ENCODE data around the gene LRRC3.

LRRC3 gene

DNA sequence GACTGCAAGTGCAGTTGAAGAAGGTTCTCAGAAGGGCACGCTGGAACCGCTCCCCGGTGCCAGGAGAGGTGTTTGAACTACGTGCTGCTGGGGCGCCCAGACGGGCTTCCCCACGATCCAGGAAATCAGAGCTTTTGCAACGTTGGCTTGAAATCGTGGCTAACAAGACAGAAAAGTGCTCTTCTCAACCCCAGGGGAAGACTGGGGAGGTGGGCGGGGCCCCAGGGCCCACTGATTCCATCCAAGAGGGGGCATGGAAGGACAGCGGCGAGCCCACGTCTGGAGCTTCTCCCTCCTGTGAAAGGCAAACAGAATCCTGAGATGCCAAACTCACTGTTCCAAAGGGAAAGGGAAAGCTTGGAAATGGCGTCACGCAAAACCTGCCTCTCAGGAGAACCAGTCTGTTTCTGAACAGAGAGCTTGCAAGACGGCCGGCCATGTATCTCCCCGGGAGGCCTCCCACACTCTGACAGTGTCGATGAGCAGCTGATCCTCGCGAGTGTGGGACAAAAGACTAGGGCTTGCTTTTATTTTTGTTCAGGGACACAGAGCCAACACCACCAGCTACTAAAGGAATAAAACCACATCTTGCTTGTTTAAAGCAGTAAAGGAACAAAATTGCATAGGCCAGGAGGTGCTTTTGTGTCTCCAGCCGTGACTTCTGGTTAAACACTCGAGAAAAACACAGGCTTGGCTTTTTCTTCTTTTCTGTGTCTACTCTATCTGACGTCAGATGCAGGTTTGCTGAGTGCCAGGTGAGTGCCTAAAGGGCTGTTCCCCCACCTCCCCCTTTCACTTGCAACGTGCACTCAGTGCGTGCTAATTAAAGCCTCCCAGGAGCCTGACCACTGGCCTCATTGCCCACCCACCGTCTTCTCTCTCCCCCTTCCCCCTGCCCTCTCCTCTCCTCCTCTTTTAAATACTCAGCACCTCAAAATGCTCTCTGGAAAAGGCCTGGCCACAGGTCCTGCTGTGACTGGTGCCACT lies 41.5 kb downstream of the LRRC3 start:
- Histone ChIP-seq H3K4me2 (ENCODE audit: low read length) (no peak overlapping the region), H3K79me2 (ENCODE audit: low read length) (no peaks in the 10 kb centered on the region), H3K9ac (ENCODE audit: low read length) (no peak overlapping the region), H3K9me3 (ENCODE audit: insufficient read depth, low read length) (no peaks in the 10 kb centered on the region), H3K27me3 (ENCODE audit: low read depth, low read length) (peaks cover 3% of the 10 kb centered on the region; the same call in 1 of the 2 replicates), H3K4me1 (ENCODE audit: low read length) (no peaks in the 10 kb centered on the region), H3K36me3 (replicated peaks; ENCODE audit: low read depth, low read length) (no peaks in the 10 kb centered on the region), H3K27ac (ENCODE audit: low read length) (no peak overlapping the region), H3K4me3 (ENCODE audit: low read length) (no peak overlapping the region), H4K20me1 (ENCODE audit: insufficient read depth, low read length) (no peaks in the 10 kb centered on the region), H2AFZ (ENCODE audit: low read depth, low read length) (no peak overlapping the region)
- no peak for TF ChIP-seq EZH2phosphoT487 (IDR thresholded peaks at IDR 0.05; ENCODE audit: low read depth)
- TF ChIP-seq, protein P1, sequence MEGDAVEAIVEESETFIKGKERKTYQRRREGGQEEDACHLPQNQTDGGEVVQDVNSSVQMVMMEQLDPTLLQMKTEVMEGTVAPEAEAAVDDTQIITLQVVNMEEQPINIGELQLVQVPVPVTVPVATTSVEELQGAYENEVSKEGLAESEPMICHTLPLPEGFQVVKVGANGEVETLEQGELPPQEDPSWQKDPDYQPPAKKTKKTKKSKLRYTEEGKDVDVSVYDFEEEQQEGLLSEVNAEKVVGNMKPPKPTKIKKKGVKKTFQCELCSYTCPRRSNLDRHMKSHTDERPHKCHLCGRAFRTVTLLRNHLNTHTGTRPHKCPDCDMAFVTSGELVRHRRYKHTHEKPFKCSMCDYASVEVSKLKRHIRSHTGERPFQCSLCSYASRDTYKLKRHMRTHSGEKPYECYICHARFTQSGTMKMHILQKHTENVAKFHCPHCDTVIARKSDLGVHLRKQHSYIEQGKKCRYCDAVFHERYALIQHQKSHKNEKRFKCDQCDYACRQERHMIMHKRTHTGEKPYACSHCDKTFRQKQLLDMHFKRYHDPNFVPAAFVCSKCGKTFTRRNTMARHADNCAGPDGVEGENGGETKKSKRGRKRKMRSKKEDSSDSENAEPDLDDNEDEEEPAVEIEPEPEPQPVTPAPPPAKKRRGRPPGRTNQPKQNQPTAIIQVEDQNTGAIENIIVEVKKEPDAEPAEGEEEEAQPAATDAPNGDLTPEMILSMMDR (IDR thresholded peaks at IDR 0.05; ENCODE audit: low read depth, low read length), result no peak

DNA sequence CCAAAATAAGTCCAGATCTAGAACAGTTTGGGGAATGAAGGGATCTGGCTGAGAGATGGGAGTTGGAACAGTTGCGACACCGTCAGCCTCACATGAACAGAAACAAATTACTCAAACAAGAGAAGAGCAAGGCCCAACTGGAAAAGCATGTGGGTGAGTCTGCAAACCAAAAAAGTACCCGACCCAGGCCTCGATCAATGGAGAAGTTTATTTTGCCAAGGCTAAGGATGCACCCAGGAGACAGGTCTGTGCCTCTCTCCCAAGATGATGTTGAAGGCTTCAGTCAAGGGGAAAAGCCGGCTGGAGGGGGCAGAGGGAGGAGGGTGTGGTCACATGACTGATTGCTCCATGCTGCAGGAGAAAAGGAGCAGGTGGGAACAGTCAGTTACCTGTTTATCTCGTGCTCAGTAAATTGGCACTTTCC lies 42.4 kb downstream of the LRRC3 start:
- no peaks in the 10 kb centered on the region for H4K20me1 ChIP-seq (ENCODE audit: insufficient read depth, low read length)
- H3K79me2 ChIP-seq (ENCODE audit: low read length), result no peaks in the 10 kb centered on the region
- H3K9me3 ChIP-seq (ENCODE audit: insufficient read depth, low read length), result no peaks in the 10 kb centered on the region
- H2AFZ ChIP-seq (ENCODE audit: low read depth, low read length), result no peak overlapping the region
- TF ChIP-seq EZH2phosphoT487 (IDR thresholded peaks at IDR 0.05; ENCODE audit: low read depth), result no peak
- TF ChIP-seq, protein P1 (IDR thresholded peaks at IDR 0.05; ENCODE audit: low read depth, low read length), result no peak
- H3K4me3 ChIP-seq (ENCODE audit: low read length), result no peak overlapping the region
- no peaks in the 10 kb centered on the region for H3K4me1 ChIP-seq (ENCODE audit: low read length)
- H3K27me3 ChIP-seq (ENCODE audit: low read depth, low read length), result peaks cover 3% of the 10 kb centered on the region; the same call in 1 of the 2 replicates
- no peak overlapping the region for H3K4me2 ChIP-seq (ENCODE audit: low read length)
- no peak overlapping the region for H3K27ac ChIP-seq (ENCODE audit: low read length)
- H3K9ac ChIP-seq (ENCODE audit: low read length), result no peak overlapping the region
- H3K36me3 ChIP-seq (replicated peaks; ENCODE audit: low read depth, low read length), result no peaks in the 10 kb centered on the region

DNA sequence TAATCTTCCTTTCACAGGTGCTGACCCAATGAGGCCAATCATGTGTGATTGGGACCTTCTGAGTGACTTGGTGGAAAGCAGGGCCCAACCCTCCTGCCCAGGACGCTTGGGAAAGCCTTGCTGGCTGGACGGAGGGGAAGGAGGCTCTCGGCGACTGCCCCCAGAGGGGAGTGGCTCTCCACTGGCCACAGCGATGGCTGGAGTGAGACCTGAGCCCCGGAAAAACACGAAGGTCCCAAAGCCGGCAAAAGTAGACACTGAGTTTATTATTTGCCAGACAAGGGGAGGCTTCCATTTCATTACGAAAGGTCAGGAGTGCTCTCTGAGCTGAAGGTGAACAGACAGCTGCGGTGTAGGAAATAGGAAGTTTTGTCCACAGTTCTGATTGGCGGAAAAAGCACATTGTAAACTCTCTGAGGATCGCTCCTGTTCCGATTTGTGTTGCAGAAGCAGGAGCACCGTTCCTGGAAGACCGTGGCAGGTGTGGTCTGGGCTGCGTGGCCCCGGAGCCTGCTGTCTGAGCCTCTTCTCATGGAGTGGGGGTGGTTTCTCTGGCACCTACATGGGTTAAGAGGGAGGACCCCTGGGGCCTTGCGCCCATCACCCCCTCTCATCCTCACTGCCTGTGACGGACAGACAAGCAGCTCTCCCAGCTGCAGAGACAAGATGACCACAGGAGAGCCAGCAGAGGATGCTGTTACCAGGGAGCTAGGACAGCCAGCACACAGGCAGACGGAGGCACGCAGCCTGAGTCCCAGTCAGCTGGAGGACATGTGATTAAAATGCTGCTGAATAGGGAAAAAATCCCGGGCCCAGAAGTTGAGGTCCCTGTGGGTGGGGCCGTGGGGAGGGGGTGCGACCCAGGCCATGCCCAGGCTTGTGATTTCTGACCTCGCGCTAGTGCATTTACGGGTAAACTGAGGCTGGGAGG lies 43.2 kb downstream of the LRRC3 start:
- Histone ChIP-seq H3K4me3 (ENCODE audit: low read length) (no peak overlapping the region), H3K79me2 (ENCODE audit: low read length) (no peaks in the 10 kb centered on the region), H2AFZ (ENCODE audit: low read depth, low read length) (no peak overlapping the region), H3K36me3 (replicated peaks; ENCODE audit: low read depth, low read length) (no peaks in the 10 kb centered on the region), H3K4me2 (ENCODE audit: low read length) (no peak overlapping the region), H3K9ac (ENCODE audit: low read length) (no peak overlapping the region), H3K4me1 (ENCODE audit: low read length) (no peaks in the 10 kb centered on the region), H3K27me3 (ENCODE audit: low read depth, low read length) (peaks cover 3% of the 10 kb centered on the region; the same call in 1 of the 2 replicates), H3K9me3 (ENCODE audit: insufficient read depth, low read length) (no peaks in the 10 kb centered on the region), H4K20me1 (ENCODE audit: insufficient read depth, low read length) (no peaks in the 10 kb centered on the region), H3K27ac (ENCODE audit: low read length) (no peak overlapping the region)
- TF ChIP-seq, protein P1 (IDR thresholded peaks at IDR 0.05; ENCODE audit: low read depth, low read length), result no peak
- no peak for TF ChIP-seq EZH2phosphoT487 (IDR thresholded peaks at IDR 0.05; ENCODE audit: low read depth)

DNA sequence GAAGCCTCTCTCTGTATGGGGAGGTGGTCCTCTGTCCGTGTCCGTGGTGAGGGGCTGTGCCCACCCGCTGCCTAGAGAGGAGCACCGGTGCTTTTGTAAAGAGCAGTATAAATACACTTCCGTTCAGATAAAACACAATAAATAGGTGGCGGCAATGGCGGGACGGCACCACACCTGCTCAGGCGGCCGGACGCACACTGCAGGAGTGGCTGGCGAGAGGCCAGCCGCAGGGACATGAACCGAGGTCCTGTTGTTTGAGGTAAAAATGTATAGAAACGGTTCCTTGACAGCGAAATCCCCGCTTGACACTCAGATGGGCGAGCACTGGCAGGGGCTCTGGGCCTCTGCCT lies 43.9 kb downstream of the LRRC3 start:
- Histone ChIP-seq H3K4me1 (ENCODE audit: low read length) (no peaks in the 10 kb centered on the region), H3K9ac (ENCODE audit: low read length) (no peak overlapping the region), H3K27me3 (ENCODE audit: low read depth, low read length) (peaks cover 3% of the 10 kb centered on the region; the same call in 1 of the 2 replicates), H3K27ac (ENCODE audit: low read length) (no peak overlapping the region), H2AFZ (ENCODE audit: low read depth, low read length) (no peak overlapping the region), H3K9me3 (ENCODE audit: insufficient read depth, low read length) (no peaks in the 10 kb centered on the region), H3K4me3 (ENCODE audit: low read length) (no peak overlapping the region), H3K36me3 (replicated peaks; ENCODE audit: low read depth, low read length) (no peaks in the 10 kb centered on the region), H3K79me2 (ENCODE audit: low read length) (no peaks in the 10 kb centered on the region), H3K4me2 (ENCODE audit: low read length) (no peak overlapping the region), H4K20me1 (ENCODE audit: insufficient read depth, low read length) (no peaks in the 10 kb centered on the region)
- no peak for TF ChIP-seq EZH2phosphoT487 (IDR thresholded peaks at IDR 0.05; ENCODE audit: low read depth)
- TF ChIP-seq, protein P1 (IDR thresholded peaks at IDR 0.05; ENCODE audit: low read depth, low read length), result no peak
